NCI-H1417 (cell line): ENCODE results near the gene SAMD4A.
A peak's percentile ranks its signal among the peaks of the same experiment; 100 is the strongest.

Experiments used
- DNase-seq, 3 experiments: peaks; one replicate each; lab custom pipeline; 2025; lab: John Stamatoyannopoulos, UW

The SAMD4A gene

GRCh38 chr14:54685286-54685845, 118.4 kb downstream of the SAMD4A start:
- no peak for DNase-seq

- DNase-seq, result no peak
These were observed 119.4 kb downstream of the SAMD4A start for GRCh38 chr14:54686219-54686870.

GRCh38 chr14:54686871-54687749, 120.2 kb downstream of the SAMD4A start:
- DNase-seq, result no peak

DNA sequence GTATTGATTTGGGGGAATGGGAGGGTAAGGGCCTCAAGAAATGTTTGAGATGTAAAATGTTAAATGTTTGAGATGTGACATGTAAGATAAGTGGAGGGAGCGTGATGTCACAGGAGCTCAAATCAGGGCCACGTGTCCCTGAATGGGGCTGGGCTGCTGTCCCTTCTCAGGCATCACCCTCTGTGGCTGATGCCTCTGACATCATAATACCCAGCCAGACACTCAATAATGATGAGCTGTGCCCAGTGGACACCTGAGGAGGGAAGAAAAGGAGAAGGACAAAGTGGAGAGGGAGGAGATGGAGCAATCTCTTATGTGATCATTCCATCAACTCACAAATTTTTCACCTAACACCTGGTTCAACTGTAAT, 120.8 kb downstream of the SAMD4A start:
- DNase-seq, result no peak

DNA sequence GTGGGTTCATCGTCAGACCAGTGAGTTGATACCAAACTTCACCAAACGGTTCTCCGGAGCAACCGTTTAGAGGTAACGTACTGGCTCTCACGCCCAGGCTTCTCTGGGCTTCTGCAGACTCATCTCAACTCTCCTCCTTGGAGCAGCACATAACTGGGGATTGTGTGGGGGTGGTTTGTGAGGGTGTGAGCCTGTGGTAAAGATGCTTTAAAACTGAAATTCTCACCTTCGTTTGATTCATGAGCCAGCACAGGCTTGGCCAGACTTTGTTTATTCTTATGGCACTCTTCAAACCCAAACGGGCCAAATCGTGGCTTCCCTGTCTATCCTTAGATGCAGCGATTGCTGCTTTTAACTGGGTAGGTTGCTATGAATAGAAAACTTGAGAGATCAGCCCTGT, 121.3 kb downstream of the SAMD4A start:
- no peak for DNase-seq

DNA sequence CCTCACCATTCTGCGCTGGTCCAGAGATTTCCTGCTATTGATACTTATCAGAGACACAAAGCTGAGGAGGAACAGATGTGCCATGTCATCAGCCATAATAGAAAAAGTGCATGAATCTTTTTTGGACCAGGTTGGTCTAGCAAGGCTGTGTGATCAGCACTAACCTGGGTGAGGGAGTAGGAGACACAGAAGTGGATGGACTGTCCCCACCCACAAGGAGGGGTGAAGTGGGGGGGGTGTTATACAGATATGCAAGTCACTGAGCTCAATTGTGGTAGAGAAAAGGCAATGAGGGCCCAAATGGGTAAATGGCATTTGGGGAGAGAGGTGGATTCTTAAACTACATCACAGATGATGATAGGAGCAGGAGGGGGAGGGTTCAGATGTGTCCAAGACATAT, 123.0 kb downstream of the SAMD4A start:
- DNase-seq, result no peak

DNA sequence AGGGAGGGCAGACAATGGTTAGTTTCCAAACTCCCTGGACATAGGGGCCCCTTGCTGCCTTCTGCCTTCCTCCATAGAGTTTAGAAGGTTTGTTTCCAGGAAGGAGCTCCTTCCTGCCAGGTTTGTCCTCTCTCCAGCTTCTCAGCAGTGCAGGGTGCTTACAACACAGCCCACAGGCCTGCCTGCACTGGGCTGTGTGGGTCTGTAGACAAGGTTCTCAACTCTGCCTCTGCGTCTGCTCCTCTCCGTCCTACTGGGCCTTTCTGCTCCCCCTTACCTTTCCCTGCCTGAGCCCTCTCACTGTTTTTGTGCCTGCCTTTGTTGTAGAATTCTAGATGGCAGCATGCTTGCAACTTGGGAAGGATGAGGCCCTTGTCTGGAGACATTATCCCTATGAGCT, 124.0 kb downstream of the SAMD4A start:
- no peak for DNase-seq

- peak; percentile 18 to 74 (median 28) for DNase-seq
These were observed 124.8 kb downstream of the SAMD4A start for GRCh38 chr14:54691525-54692283.

GRCh38 chr14:54692284-54692772, 125.4 kb downstream of the SAMD4A start:
- no peak for DNase-seq

GRCh38 chr14:54693761-54694160, 126.8 kb downstream of the SAMD4A start:
- no peak for DNase-seq

GRCh38 chr14:54695196-54695595, 128.3 kb downstream of the SAMD4A start:
- DNase-seq, result no peak

GRCh38 chr14:54697001-54697400, 130.1 kb downstream of the SAMD4A start:
- peak in 1 of 3 experiments; percentile 43 for DNase-seq

DNA sequence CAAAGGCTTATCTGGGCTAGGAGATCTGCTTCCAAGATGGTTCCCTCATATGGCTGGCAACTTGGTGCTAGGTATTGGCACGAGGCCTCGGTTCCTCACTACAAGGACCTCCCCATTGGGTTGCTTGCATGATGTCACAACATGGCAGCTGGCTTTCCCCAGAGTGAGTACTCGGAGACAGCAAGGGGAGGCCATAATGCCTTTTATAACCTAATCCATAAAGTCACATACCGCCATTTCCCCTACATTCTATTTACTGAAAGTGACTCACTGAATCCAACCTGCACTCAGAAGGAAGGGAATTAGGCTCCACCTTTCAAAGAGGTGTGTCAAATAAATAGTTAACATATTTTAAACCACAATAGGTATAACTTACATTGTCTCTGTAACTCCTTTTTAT, 130.9 kb downstream of the SAMD4A start:
- DNase-seq, result no peak

GRCh38 chr14:54698501-54698900, 131.6 kb downstream of the SAMD4A start:
- no peak for DNase-seq

GRCh38 chr14:54698966-54699530, 132.1 kb downstream of the SAMD4A start:
- DNase-seq, result peak in 1 of 3 experiments; percentile 43

GRCh38 chr14:54699735-54700134, 132.8 kb downstream of the SAMD4A start:
- DNase-seq, result no peak

- no peak for DNase-seq
These were observed 133.8 kb downstream of the SAMD4A start for GRCh38 chr14:54700717-54701116.

- no peak for DNase-seq
These were observed 135.1 kb downstream of the SAMD4A start for GRCh38 chr14:54702014-54702491.

DNA sequence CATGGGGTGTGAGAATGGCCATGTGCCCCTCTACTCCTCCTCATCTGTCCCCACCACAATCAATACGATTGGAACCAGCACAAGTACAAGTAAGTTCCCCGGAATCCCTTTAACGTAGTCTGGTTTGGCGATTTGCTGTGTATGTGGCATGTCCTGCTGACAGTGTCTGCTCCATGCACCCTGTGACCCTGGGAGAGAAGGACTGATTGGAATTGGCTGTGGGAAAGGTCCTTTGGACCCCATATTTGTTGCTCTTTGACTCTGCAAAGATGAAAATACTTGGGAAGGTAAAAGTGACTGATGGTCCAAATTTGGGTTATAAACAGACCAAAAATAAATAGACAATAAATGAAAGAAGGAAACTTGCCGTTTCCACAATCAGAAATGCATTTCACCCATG, 135.6 kb downstream of the SAMD4A start:
- no peak for DNase-seq

- DNase-seq, result no peak
These were observed 136.2 kb downstream of the SAMD4A start for GRCh38 chr14:54703082-54703481.

GRCh38 chr14:54703724-54704123, 136.8 kb downstream of the SAMD4A start:
- DNase-seq, result no peak

- no peak for DNase-seq
These were observed 137.8 kb downstream of the SAMD4A start for GRCh38 chr14:54704768-54705167.
